Measurements from ENCODE around the gene TTC4.

GRCh38 chr1:54754486-54755285, 39.0 kb downstream of the TTC4 start:
- TF ChIP-seq CTCF (IDR thresholded peaks at IDR 0.05): no peak
- TF ChIP-seq POLR2AphosphoS5 (IDR thresholded peaks at IDR 0.05): no peak
- no peak for TF ChIP-seq POLR2A (IDR thresholded peaks at IDR 0.05)
